ENCODE measurements around the gene ADIPOQ. TPM values are rescaled to one million over a fixed set of nuclear protein-coding genes. Genes with fewer than 3 reads are reported as not detected.

Gene ADIPOQ
- total and polyA plus RNA-seq, 2 of the 13 experiments (the other 11 are each of a cell fraction or from before 2014, with no cell fraction given): not detected

DNA sequence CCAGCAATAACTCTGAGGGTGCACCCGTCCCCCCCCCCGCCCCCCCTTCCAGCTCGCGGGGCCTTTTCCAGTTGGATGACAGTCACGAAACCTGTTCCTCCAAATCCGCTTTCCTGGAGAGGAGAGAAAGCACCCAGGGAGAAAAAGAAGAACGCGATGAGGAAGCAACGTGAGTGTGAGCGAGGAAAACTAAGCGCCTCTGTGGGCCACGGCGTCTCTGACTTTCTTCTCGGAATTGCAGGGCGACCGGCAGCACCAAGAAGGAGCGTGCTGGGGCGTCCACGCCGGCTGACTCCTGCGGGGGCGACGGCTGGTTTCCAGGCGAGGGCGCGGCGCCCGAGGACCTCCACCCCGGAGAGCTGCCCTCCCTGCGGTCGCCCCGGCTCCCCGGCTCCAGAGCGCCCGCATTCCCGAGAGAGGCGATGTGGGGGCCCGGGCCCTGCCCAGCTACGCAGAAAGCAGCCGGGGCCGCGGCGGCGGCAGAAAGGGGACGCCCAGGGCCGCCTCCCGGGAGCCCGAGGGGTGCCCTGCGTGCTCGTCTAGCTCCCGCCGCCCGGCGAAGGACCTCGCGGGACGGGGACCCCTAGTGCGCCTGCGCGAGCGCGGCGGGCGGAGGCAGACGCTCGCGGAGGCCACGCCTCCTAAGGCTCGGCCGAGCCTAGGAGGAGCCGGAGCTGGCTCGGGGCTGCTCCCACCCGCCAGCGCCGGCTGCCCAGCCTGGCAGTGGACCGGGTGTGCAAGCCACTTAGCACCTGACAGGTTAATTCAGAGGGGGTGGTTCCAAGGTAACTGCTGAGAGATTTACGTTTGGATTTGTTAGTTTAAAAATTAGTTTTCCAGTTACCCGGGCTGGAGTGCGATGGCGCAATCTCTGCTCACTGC lies 15.3 kb upstream of the ADIPOQ start (continued):
- no peak for TF ChIP-seq RERE (CRISPR knock-in tag; IDR thresholded peaks at IDR 0.05; ENCODE audit: low read depth)
- TF ChIP-seq ZNF274 (CRISPR knock-in tag; IDR thresholded peaks at IDR 0.05): no peak
- TF ChIP-seq ZNF678 (CRISPR knock-in tag; IDR thresholded peaks at IDR 0.05): no peak
- TF ChIP-seq ZNF512 (CRISPR knock-in tag; IDR thresholded peaks at IDR 0.05): no peak
- TF ChIP-seq, protein P1, sequence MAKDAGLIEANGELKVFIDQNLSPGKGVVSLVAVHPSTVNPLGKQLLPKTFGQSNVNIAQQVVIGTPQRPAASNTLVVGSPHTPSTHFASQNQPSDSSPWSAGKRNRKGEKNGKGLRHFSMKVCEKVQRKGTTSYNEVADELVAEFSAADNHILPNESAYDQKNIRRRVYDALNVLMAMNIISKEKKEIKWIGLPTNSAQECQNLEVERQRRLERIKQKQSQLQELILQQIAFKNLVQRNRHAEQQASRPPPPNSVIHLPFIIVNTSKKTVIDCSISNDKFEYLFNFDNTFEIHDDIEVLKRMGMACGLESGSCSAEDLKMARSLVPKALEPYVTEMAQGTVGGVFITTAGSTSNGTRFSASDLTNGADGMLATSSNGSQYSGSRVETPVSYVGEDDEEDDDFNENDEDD (CRISPR knock-in tag; IDR thresholded peaks at IDR 0.05; ENCODE audit: borderline replicate concordance): peak; percentile 71; the same call in 1 of the 2 replicates
- TF ChIP-seq PTBP1 (IDR thresholded peaks at IDR 0.05; ENCODE audit: low read depth, low read length, poor library complexity, severe bottlenecking): no peak
- TF ChIP-seq SAFB2 (CRISPR knock-in tag; IDR thresholded peaks at IDR 0.05; ENCODE audit: borderline replicate concordance, low read depth): no peak
- TF ChIP-seq, protein P2, sequence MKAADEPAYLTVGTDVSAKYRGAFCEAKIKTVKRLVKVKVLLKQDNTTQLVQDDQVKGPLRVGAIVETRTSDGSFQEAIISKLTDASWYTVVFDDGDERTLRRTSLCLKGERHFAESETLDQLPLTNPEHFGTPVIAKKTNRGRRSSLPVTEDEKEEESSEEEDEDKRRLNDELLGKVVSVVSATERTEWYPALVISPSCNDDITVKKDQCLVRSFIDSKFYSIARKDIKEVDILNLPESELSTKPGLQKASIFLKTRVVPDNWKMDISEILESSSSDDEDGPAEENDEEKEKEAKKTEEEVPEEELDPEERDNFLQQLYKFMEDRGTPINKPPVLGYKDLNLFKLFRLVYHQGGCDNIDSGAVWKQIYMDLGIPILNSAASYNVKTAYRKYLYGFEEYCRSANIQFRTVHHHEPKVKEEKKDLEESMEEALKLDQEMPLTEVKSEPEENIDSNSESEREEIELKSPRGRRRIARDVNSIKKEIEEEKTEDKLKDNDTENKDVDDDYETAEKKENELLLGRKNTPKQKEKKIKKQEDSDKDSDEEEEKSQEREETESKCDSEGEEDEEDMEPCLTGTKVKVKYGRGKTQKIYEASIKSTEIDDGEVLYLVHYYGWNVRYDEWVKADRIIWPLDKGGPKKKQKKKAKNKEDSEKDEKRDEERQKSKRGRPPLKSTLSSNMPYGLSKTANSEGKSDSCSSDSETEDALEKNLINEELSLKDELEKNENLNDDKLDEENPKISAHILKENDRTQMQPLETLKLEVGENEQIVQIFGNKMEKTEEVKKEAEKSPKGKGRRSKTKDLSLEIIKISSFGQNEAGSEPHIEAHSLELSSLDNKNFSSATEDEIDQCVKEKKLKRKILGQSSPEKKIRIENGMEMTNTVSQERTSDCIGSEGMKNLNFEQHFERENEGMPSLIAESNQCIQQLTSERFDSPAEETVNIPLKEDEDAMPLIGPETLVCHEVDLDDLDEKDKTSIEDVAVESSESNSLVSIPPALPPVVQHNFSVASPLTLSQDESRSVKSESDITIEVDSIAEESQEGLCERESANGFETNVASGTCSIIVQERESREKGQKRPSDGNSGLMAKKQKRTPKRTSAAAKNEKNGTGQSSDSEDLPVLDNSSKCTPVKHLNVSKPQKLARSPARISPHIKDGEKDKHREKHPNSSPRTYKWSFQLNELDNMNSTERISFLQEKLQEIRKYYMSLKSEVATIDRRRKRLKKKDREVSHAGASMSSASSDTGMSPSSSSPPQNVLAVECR (CRISPR knock-in tag; IDR thresholded peaks at IDR 0.05; ENCODE audit: borderline replicate concordance): peak; percentile 30; the same call in 1 of the 2 replicates
- no peak for TF ChIP-seq ZNF18 (CRISPR knock-in tag; IDR thresholded peaks at IDR 0.05; ENCODE audit: insufficient replicate concordance)
- no peak for TF ChIP-seq STAG1 (CRISPR knock-in tag; IDR thresholded peaks at IDR 0.05)
- TF ChIP-seq DNMT1 (CRISPR knock-in tag; IDR thresholded peaks at IDR 0.05): no peak
- TF ChIP-seq AGO2 (optimal IDR thresholded peaks at IDR 0.05; ENCODE audit: low read depth, low read length): no peak
- TF ChIP-seq POGZ (CRISPR knock-in tag; IDR thresholded peaks at IDR 0.05): peak; percentile 41; the same call in 1 of the 2 replicates
